ENCODE data around the gene MYH10. TPM values are rescaled to one million over a fixed set of nuclear protein-coding genes. Genes with fewer than 3 reads are reported as not detected.
A peak's percentile ranks its signal among the peaks of the same experiment; 100 is the strongest.

MYH10 gene
- polyA plus RNA-seq (2013): 29.5 TPM

- WGBS (ENCODE audit: insufficient coverage): 0% methylated on average over 21 of the region's 33 CpGs
- POLR2A ChIA-PET: interaction anchor here (0.6 kb wide), 1 partner anchor 193 kb away, joined by 3 read pairs; no protein-coding TSS in a partner anchor
- peak within 1 kb of the TSS; percentile 79 to 92 (median 82) for H3K4me3 ChIP-seq (ENCODE audit: control insufficient read depth in 1 of 7, extremely low read depth in 1 of 7, insufficient read depth in 4 of 7, low read depth in 2 of 7, low read length in 6 of 7)
These were observed at the start of gene MYH10 for GRCh38 chr17:8630227-8630801. Gene MYH10 (minus strand): TSS chr17:8630725. CDS start chr17:8623246, 7,479 bp downstream.

GRCh38 chr17:8679126-8679525 is 48.6 kb upstream of the MYH10 start:
- POLR2A ChIA-PET: no interaction called here
- Histone ChIP-seq H3K36me3 (ENCODE audit: control insufficient read depth in 4 of 4, insufficient read depth in 4 of 4, low read length in 3 of 4) (no peaks in the 10 kb centered on the region), H3K4me3 (ENCODE audit: control insufficient read depth in 1 of 7, extremely low read depth in 1 of 7, insufficient read depth in 4 of 7, low read depth in 2 of 7, low read length in 6 of 7) (no peak overlapping the region), H3K27ac (ENCODE audit: insufficient read depth in 1 of 2, low read depth in 1 of 2, low read length in 2 of 2, poor library complexity in 1 of 2, severe bottlenecking in 2 of 2) (no peak overlapping the region), H3K27me3 (replicated peaks in 2 of 5; ENCODE audit: control insufficient read depth in 4 of 5, insufficient read depth in 5 of 5, low read length in 4 of 5) (peaks cover 0 to 2% (median 0%) of the 10 kb centered on the region in 5 experiments), H3K4me1 (ENCODE audit: control extremely low read depth in 1 of 4, control insufficient read depth in 4 of 4, insufficient read depth in 4 of 4, low read length in 3 of 4) (no peaks in the 10 kb centered on the region), H3K9me3 (ENCODE audit: control extremely low read depth in 1 of 5, control insufficient read depth in 4 of 5, insufficient read depth in 2 of 5, low read depth in 1 of 5, low read length in 4 of 5) (peaks cover 0 to 3% (median 0%) of the 10 kb centered on the region in 5 experiments)
- CTCF ChIA-PET: interaction anchor here (1.0 to 1.2 kb wide), 2 partner anchors 15 to 20 kb away, joined by 3 read pairs; no protein-coding TSS in a partner anchor
- DNase-seq: no peak
- no CpG with 5 or more reads among the region's 3 CpGs for WGBS (ENCODE audit: insufficient coverage)

More at GRCh38 chr17:8630227-8630801, at the start of gene MYH10:
- Histone ChIP-seq H3K27me3 (replicated peaks in 2 of 5; ENCODE audit: control insufficient read depth in 4 of 5, insufficient read depth in 5 of 5, low read length in 4 of 5) (peaks cover 0 to 14% (median 7%) of the 10 kb centered on the region in 5 experiments), H3K36me3 (ENCODE audit: control insufficient read depth in 4 of 4, insufficient read depth in 4 of 4, low read length in 3 of 4) (no peaks in the 10 kb centered on the region), H3K27ac (ENCODE audit: insufficient read depth in 1 of 2, low read depth in 1 of 2, low read length in 2 of 2, poor library complexity in 1 of 2, severe bottlenecking in 2 of 2) (peak within 1 kb of the TSS in 1 of 2 experiments; percentile 61), H3K4me1 (ENCODE audit: control extremely low read depth in 1 of 4, control insufficient read depth in 4 of 4, insufficient read depth in 4 of 4, low read length in 3 of 4) (peaks cover 4 to 30% (median 20%) of the 10 kb centered on the region in 4 experiments), H3K9me3 (ENCODE audit: control extremely low read depth in 1 of 5, control insufficient read depth in 4 of 5, insufficient read depth in 2 of 5, low read depth in 1 of 5, low read length in 4 of 5) (no peaks in the 10 kb centered on the region)
- CTCF ChIA-PET: interaction anchor here (1.0 kb wide), 1 partner anchor 78 kb away, joined by 4 read pairs; no protein-coding TSS in a partner anchor
- DNase-seq: no peak

GRCh38 chr17:8675306-8675705 is 44.8 kb upstream of the MYH10 start:
- POLR2A ChIA-PET: no interaction called here
- Histone ChIP-seq H3K27ac (ENCODE audit: insufficient read depth in 1 of 2, low read depth in 1 of 2, low read length in 2 of 2, poor library complexity in 1 of 2, severe bottlenecking in 2 of 2) (no peak overlapping the region), H3K4me1 (ENCODE audit: control extremely low read depth in 1 of 4, control insufficient read depth in 4 of 4, insufficient read depth in 4 of 4, low read length in 3 of 4) (no peaks in the 10 kb centered on the region), H3K27me3 (replicated peaks in 2 of 5; ENCODE audit: control insufficient read depth in 4 of 5, insufficient read depth in 5 of 5, low read length in 4 of 5) (no peaks in the 10 kb centered on the region), H3K36me3 (ENCODE audit: control insufficient read depth in 4 of 4, insufficient read depth in 4 of 4, low read length in 3 of 4) (no peaks in the 10 kb centered on the region), H3K4me3 (ENCODE audit: control insufficient read depth in 1 of 7, extremely low read depth in 1 of 7, insufficient read depth in 4 of 7, low read depth in 2 of 7, low read length in 6 of 7) (no peak overlapping the region), H3K9me3 (ENCODE audit: control extremely low read depth in 1 of 5, control insufficient read depth in 4 of 5, insufficient read depth in 2 of 5, low read depth in 1 of 5, low read length in 4 of 5) (peaks cover 0 to 3% (median 0%) of the 10 kb centered on the region in 5 experiments)
- 92% methylated on average over 5 of the region's 8 CpGs for WGBS (ENCODE audit: insufficient coverage)
- CTCF ChIA-PET: no interaction called here
- no peak for DNase-seq

GRCh38 chr17:8674344-8675305 is 44.1 kb upstream of the MYH10 start:
- Histone ChIP-seq H3K27ac (ENCODE audit: insufficient read depth in 1 of 2, low read depth in 1 of 2, low read length in 2 of 2, poor library complexity in 1 of 2, severe bottlenecking in 2 of 2) (no peak overlapping the region), H3K4me1 (ENCODE audit: control extremely low read depth in 1 of 4, control insufficient read depth in 4 of 4, insufficient read depth in 4 of 4, low read length in 3 of 4) (no peaks in the 10 kb centered on the region), H3K27me3 (replicated peaks in 2 of 5; ENCODE audit: control insufficient read depth in 4 of 5, insufficient read depth in 5 of 5, low read length in 4 of 5) (no peaks in the 10 kb centered on the region), H3K36me3 (ENCODE audit: control insufficient read depth in 4 of 4, insufficient read depth in 4 of 4, low read length in 3 of 4) (no peaks in the 10 kb centered on the region), H3K4me3 (ENCODE audit: control insufficient read depth in 1 of 7, extremely low read depth in 1 of 7, insufficient read depth in 4 of 7, low read depth in 2 of 7, low read length in 6 of 7) (no peak overlapping the region), H3K9me3 (ENCODE audit: control extremely low read depth in 1 of 5, control insufficient read depth in 4 of 5, insufficient read depth in 2 of 5, low read depth in 1 of 5, low read length in 4 of 5) (peaks cover 0 to 3% (median 0%) of the 10 kb centered on the region in 5 experiments)
- ChIA-PET CTCF (interaction anchor here (1.6 kb wide), 1 partner anchor 16 kb away, joined by 5 read pairs; no protein-coding TSS in a partner anchor), POLR2A (no interaction called here)
- DNase-seq: no peak
- WGBS (ENCODE audit: insufficient coverage): 97% methylated on average over 18 of the region's 19 CpGs

- ChIA-PET CTCF (interaction anchor here (1.6 kb wide), 1 partner anchor 15 kb away, joined by 5 read pairs; no protein-coding TSS in a partner anchor), POLR2A (no interaction called here)
- no CpG with 5 or more reads among the region's 1 CpG for WGBS (ENCODE audit: insufficient coverage)
- no peak overlapping the region for H3K4me3 ChIP-seq (ENCODE audit: control insufficient read depth in 1 of 7, extremely low read depth in 1 of 7, insufficient read depth in 4 of 7, low read depth in 2 of 7, low read length in 6 of 7)
- no peaks in the 10 kb centered on the region for H3K4me1 ChIP-seq (ENCODE audit: control extremely low read depth in 1 of 4, control insufficient read depth in 4 of 4, insufficient read depth in 4 of 4, low read length in 3 of 4)
- H3K9me3 ChIP-seq (ENCODE audit: control extremely low read depth in 1 of 5, control insufficient read depth in 4 of 5, insufficient read depth in 2 of 5, low read depth in 1 of 5, low read length in 4 of 5): peaks cover 0 to 2% (median 0%) of the 10 kb centered on the region in 5 experiments
- H3K36me3 ChIP-seq (ENCODE audit: control insufficient read depth in 4 of 4, insufficient read depth in 4 of 4, low read length in 3 of 4): no peaks in the 10 kb centered on the region
- no peak overlapping the region for H3K27ac ChIP-seq (ENCODE audit: insufficient read depth in 1 of 2, low read depth in 1 of 2, low read length in 2 of 2, poor library complexity in 1 of 2, severe bottlenecking in 2 of 2)
- no peaks in the 10 kb centered on the region for H3K27me3 ChIP-seq (replicated peaks in 2 of 5; ENCODE audit: control insufficient read depth in 4 of 5, insufficient read depth in 5 of 5, low read length in 4 of 5)
- DNase-seq: peak in 1 of 3 donors; percentile 9
These were observed 43.1 kb upstream of the MYH10 start for GRCh38 chr17:8673612-8674011.

- H3K4me1 ChIP-seq (ENCODE audit: control extremely low read depth in 1 of 4, control insufficient read depth in 4 of 4, insufficient read depth in 4 of 4, low read length in 3 of 4): no peaks in the 10 kb centered on the region
- H3K27ac ChIP-seq (ENCODE audit: insufficient read depth in 1 of 2, low read depth in 1 of 2, low read length in 2 of 2, poor library complexity in 1 of 2, severe bottlenecking in 2 of 2): no peak overlapping the region
- ChIA-PET CTCF (no interaction called here), POLR2A (no interaction called here)
- 97% methylated on average over 8 of the region's 9 CpGs for WGBS (ENCODE audit: insufficient coverage)
- H3K36me3 ChIP-seq (ENCODE audit: control insufficient read depth in 4 of 4, insufficient read depth in 4 of 4, low read length in 3 of 4): no peaks in the 10 kb centered on the region
- H3K9me3 ChIP-seq (ENCODE audit: control extremely low read depth in 1 of 5, control insufficient read depth in 4 of 5, insufficient read depth in 2 of 5, low read depth in 1 of 5, low read length in 4 of 5): no peaks in the 10 kb centered on the region
- no peak for DNase-seq
- H3K27me3 ChIP-seq (replicated peaks in 2 of 5; ENCODE audit: control insufficient read depth in 4 of 5, insufficient read depth in 5 of 5, low read length in 4 of 5): no peaks in the 10 kb centered on the region
- no peak overlapping the region for H3K4me3 ChIP-seq (ENCODE audit: control insufficient read depth in 1 of 7, extremely low read depth in 1 of 7, insufficient read depth in 4 of 7, low read depth in 2 of 7, low read length in 6 of 7)
These were observed 41.8 kb upstream of the MYH10 start for GRCh38 chr17:8672326-8672725.

- WGBS (ENCODE audit: insufficient coverage): 79% methylated on average over 4 of the region's 4 CpGs
- H3K9me3 ChIP-seq (ENCODE audit: control extremely low read depth in 1 of 5, control insufficient read depth in 4 of 5, insufficient read depth in 2 of 5, low read depth in 1 of 5, low read length in 4 of 5): no peaks in the 10 kb centered on the region
- POLR2A ChIA-PET: no interaction called here
- H3K4me3 ChIP-seq (ENCODE audit: control insufficient read depth in 1 of 7, extremely low read depth in 1 of 7, insufficient read depth in 4 of 7, low read depth in 2 of 7, low read length in 6 of 7): no peak overlapping the region
- H3K27ac ChIP-seq (ENCODE audit: insufficient read depth in 1 of 2, low read depth in 1 of 2, low read length in 2 of 2, poor library complexity in 1 of 2, severe bottlenecking in 2 of 2): no peak overlapping the region
- no peaks in the 10 kb centered on the region for H3K4me1 ChIP-seq (ENCODE audit: control extremely low read depth in 1 of 4, control insufficient read depth in 4 of 4, insufficient read depth in 4 of 4, low read length in 3 of 4)
- H3K27me3 ChIP-seq (replicated peaks in 2 of 5; ENCODE audit: control insufficient read depth in 4 of 5, insufficient read depth in 5 of 5, low read length in 4 of 5): no peaks in the 10 kb centered on the region
- CTCF ChIA-PET: no interaction called here
- DNase-seq: no peak
- H3K36me3 ChIP-seq (ENCODE audit: control insufficient read depth in 4 of 4, insufficient read depth in 4 of 4, low read length in 3 of 4): no peaks in the 10 kb centered on the region
These were observed 39.9 kb upstream of the MYH10 start for GRCh38 chr17:8670421-8670820.

Data from common myeloid progenitor, CD34-positive (primary cell).